Neutrophil (primary cell): ENCODE results near the gene PSAP.

ENCODE experiments used
- H3K27ac ChIP-seq: fragments of 200-600 bp; sonication (generic); 2 replicates; pipeline ENCODE4 v1.5.1; 2016; ENCODE audit warnings: mild to moderate bottlenecking, moderate library complexity
- H3K27me3 ChIP-seq: fragments of 200-600 bp; sonication (generic); 2 replicates; pipeline ENCODE4 v1.6.0; 2016; ENCODE audit warnings: mild to moderate bottlenecking
- H3K36me3 ChIP-seq: fragments of 200-600 bp; sonication (generic); 2 replicates; pipeline ENCODE4 v1.5.1; 2017
- H3K4me1 ChIP-seq, 2 experiments: fragments of 200-600 bp in 1 of 2; sonication (generic) in 1 of 2; 1 replicate in 1 of 2; 2 replicates in 1 of 2; pipeline versions ENCODE4 v1.5.1 to v1.6.1; 2013 to 2016; ENCODE audit warnings: low read depth in 1 of 2, low read length in 1 of 2, mild to moderate bottlenecking in 1 of 2, moderate library complexity in 1 of 2; ENCODE audit not compliant: control insufficient read depth in 1 of 2, insufficient read depth in 1 of 2
- H3K4me3 ChIP-seq, 2 experiments: fragments of 200-600 bp in 1 of 2; sonication (generic) in 1 of 2; 1 replicate in 1 of 2; 2 replicates in 1 of 2; pipeline ENCODE4 v1.5.1; 2013 to 2016; ENCODE audit warnings: low read depth in 1 of 2, low read length in 1 of 2, mild to moderate bottlenecking in 1 of 2, moderate library complexity in 1 of 2
- H3K9me3 ChIP-seq: fragments of 200-600 bp; sonication (generic); 2 replicates; pipeline ENCODE4 v1.5.1; 2016
- TF ChIP-seq, protein P1 (sequence below): fragments of 200-600 bp; sonication (generic); IDR thresholded peaks from 2 replicates; pipeline ENCODE4 v1.5.1; 2016; ENCODE audit warnings: antibody characterized with exemption

Gene PSAP

DNA sequence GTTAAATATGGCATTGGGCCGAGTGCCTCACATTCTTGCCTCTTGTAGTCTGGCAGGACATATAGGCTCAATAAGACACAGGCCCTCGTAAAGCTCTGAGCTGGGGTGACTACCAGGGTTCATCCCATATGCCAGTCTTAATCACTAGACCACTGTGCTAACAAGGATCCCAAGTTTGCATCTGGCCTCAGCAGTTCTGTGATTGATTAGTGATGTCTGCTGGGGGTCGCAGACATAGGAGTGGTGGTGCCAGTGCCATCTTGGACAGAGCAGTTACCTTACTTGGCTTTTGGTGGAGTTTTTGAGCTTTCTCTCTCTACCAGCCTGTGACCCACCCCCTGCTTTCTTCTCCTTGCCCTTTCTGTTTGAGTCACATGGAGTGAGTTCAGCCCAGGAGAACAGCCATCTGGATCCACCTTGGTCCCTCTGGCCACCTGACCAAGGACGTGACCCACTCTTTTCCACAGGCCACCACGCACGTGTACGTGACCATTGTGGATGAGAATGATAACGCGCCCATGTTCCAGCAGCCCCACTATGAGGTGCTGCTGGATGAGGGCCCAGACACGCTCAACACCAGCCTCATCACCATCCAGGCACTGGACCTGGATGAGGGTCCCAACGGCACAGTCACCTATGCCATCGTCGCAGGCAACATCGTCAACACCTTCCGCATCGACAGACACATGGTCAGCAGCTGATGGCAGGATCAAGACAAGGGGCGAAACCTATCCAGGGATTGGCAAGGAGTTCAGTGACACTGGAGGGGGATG, 73.7 kb downstream of the PSAP start:
- Histone ChIP-seq H3K36me3 (peaks cover 7% of the 10 kb centered on the region), H3K4me1 (peaks cover 84 to 89% of the 10 kb centered on the region in 2 experiments), H3K9me3 (no peaks in the 10 kb centered on the region), H3K4me3 (peak overlapping the region in 1 of 2 experiments; percentile 7), H3K27me3 (no peaks in the 10 kb centered on the region), H3K27ac (peak overlapping the region; percentile 99)
- TF ChIP-seq, protein P1, sequence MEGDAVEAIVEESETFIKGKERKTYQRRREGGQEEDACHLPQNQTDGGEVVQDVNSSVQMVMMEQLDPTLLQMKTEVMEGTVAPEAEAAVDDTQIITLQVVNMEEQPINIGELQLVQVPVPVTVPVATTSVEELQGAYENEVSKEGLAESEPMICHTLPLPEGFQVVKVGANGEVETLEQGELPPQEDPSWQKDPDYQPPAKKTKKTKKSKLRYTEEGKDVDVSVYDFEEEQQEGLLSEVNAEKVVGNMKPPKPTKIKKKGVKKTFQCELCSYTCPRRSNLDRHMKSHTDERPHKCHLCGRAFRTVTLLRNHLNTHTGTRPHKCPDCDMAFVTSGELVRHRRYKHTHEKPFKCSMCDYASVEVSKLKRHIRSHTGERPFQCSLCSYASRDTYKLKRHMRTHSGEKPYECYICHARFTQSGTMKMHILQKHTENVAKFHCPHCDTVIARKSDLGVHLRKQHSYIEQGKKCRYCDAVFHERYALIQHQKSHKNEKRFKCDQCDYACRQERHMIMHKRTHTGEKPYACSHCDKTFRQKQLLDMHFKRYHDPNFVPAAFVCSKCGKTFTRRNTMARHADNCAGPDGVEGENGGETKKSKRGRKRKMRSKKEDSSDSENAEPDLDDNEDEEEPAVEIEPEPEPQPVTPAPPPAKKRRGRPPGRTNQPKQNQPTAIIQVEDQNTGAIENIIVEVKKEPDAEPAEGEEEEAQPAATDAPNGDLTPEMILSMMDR = no peak

DNA sequence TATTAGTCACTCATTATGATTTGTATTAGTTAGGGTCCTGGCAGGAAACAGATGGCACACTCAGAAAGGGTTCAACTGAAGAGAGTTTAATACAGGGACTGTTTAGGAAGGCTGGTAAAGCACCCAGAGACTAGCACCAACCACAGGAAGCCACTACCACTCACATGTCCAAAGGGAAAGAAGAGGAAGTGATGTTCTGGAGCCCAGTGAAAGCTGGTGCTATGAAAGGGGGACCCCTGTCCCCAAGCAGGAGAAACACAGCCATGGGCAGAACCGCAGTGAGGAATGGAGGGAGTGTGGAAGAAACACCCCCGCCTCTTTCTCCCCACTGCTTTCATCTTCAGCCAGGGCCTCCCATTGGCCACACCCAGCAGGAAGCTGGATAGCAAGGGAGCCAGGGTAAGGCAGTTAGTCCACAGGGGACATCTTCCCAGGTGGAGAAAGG, 74.5 kb downstream of the PSAP start:
- H3K36me3 ChIP-seq = peaks cover 15% of the 10 kb centered on the region
- peak overlapping the region; percentile 99 to 100 for H3K4me3 ChIP-seq
- H3K27me3 ChIP-seq = no peaks in the 10 kb centered on the region
- H3K27ac ChIP-seq = peak overlapping the region; percentile 99
- peaks cover 84 to 86% of the 10 kb centered on the region in 2 experiments for H3K4me1 ChIP-seq
- TF ChIP-seq, protein P1 = no peak
- H3K9me3 ChIP-seq = no peaks in the 10 kb centered on the region

- H3K4me1 ChIP-seq = peaks cover 77 to 87% of the 10 kb centered on the region in 2 experiments
- peak overlapping the region; percentile 99 to 100 for H3K4me3 ChIP-seq
- no peaks in the 10 kb centered on the region for H3K27me3 ChIP-seq
- no peaks in the 10 kb centered on the region for H3K9me3 ChIP-seq
- TF ChIP-seq, protein P1 = peak; percentile 45
- peak overlapping the region; percentile 99 for H3K27ac ChIP-seq
- H3K36me3 ChIP-seq = peaks cover 29% of the 10 kb centered on the region
Observed at GRCh38 chr10:71774916-71775702, 75.9 kb downstream of the PSAP start.

- no peaks in the 10 kb centered on the region for H3K27me3 ChIP-seq
- H3K27ac ChIP-seq = peak within 1 kb of the TSS; percentile 99
- H3K4me3 ChIP-seq = peak within 1 kb of the TSS; percentile 99 to 100
- TF ChIP-seq, protein P1 = peak; percentile 99
- H3K4me1 ChIP-seq = peaks cover 74 to 87% of the 10 kb centered on the region in 2 experiments
- peaks cover 45% of the 10 kb centered on the region for H3K36me3 ChIP-seq
- no peaks in the 10 kb centered on the region for H3K9me3 ChIP-seq
Observed at GRCh38 chr10:71773221-71773971, 77.7 kb downstream of the PSAP start, which contains the start of gene VSIR. VSIR (minus strand) TSS chr10:71773520; CDS start chr10:71773439, 81 bp downstream.

GRCh38 chr10:71772832-71773220, 78.2 kb downstream of the PSAP start:
- peaks cover 50% of the 10 kb centered on the region for H3K36me3 ChIP-seq
- H3K4me1 ChIP-seq = peaks cover 74 to 87% of the 10 kb centered on the region in 2 experiments
- TF ChIP-seq, protein P1 = no peak
- H3K27ac ChIP-seq = peak overlapping the region; percentile 99
- no peaks in the 10 kb centered on the region for H3K9me3 ChIP-seq
- H3K4me3 ChIP-seq = peak overlapping the region; percentile 99 to 100
- H3K27me3 ChIP-seq = no peaks in the 10 kb centered on the region
